SK-N-SH treated with all-trans-retinoic acid at 6 μM for 48 hours (cell line): ENCODE data around the gene BPIFB1.

Source experiments
- ARNTL ChIP-seq: fragments of 450-650 bp; formaldehyde crosslinking; IDR thresholded peaks from 2 replicates; pipeline ENCODE4 v1.5.0; 2020; ENCODE audit warnings: low read depth, mild to moderate bottlenecking, moderate library complexity, borderline replicate concordance
- GLIS3 ChIP-seq: fragments of 250-450 bp; sonication (Bioruptor Pico); IDR thresholded peaks from 2 replicates; pipeline ENCODE4 v1.5.0; 2020; ENCODE audit warnings: mild to moderate bottlenecking, moderate library complexity
- ISL1 ChIP-seq: fragments of 250-450 bp; sonication (Bioruptor Pico); IDR thresholded peaks from 2 replicates; pipeline ENCODE4 v2.1.2; 2022; ENCODE audit warnings: mild to moderate bottlenecking, moderate library complexity
- OSR1 ChIP-seq: fragments of 250-450 bp; sonication (Bioruptor Pico); IDR thresholded peaks from 2 replicates; pipeline ENCODE4 v1.8.0; 2022; ENCODE audit warnings: moderate library complexity, mild to moderate bottlenecking, inconsistent platforms
- RARB ChIP-seq: fragments of 250-450 bp; sonication (Bioruptor Pico); IDR thresholded peaks from 2 replicates; pipeline ENCODE4 v1.8.0; 2021; ENCODE audit warnings: mild to moderate bottlenecking, moderate library complexity
- TCF4 ChIP-seq: fragments of 250-450 bp; sonication (Bioruptor Pico); IDR thresholded peaks from 2 replicates; pipeline ENCODE4 v1.8.0; 2021; ENCODE audit warnings: mild to moderate bottlenecking, moderate library complexity, borderline replicate concordance
- ZFP3 ChIP-seq: fragments of 250-450 bp; sonication (Bioruptor Pico); IDR thresholded peaks from 2 replicates; pipeline ENCODE4 v1.5.0; 2020; ENCODE audit warnings: mild to moderate bottlenecking, moderate library complexity
- ZFP30 ChIP-seq: fragments of 450-650 bp; formaldehyde crosslinking; IDR thresholded peaks from 2 replicates; pipeline ENCODE4 v1.5.0; 2022; ENCODE audit warnings: mild to moderate bottlenecking, moderate library complexity
- ZNF8 ChIP-seq: fragments of 450-650 bp; formaldehyde crosslinking; IDR thresholded peaks from 2 replicates; pipeline ENCODE4 v1.5.0; 2020; ENCODE audit warnings: mild to moderate bottlenecking, moderate library complexity
- TF ChIP-seq, protein P1 (sequence below): fragments of 250-450 bp; sonication (Bioruptor Pico); IDR thresholded peaks from 2 replicates; pipeline ENCODE4 v1.5.1; 2020; ENCODE audit warnings: low read depth, mild to moderate bottlenecking, moderate library complexity
- TF ChIP-seq, protein P2 (sequence below): fragments of 250-450 bp; sonication (Bioruptor Pico); IDR thresholded peaks from 2 replicates; pipeline ENCODE4 v1.8.0; 2020; ENCODE audit warnings: mild to moderate bottlenecking, moderate library complexity, borderline replicate concordance
- TF ChIP-seq, protein P3 (sequence below): fragments of 250-450 bp; sonication (Bioruptor Pico); IDR thresholded peaks from 2 replicates; pipeline ENCODE4 v1.5.0; 2020; ENCODE audit warnings: mild to moderate bottlenecking, moderate library complexity

DNA sequence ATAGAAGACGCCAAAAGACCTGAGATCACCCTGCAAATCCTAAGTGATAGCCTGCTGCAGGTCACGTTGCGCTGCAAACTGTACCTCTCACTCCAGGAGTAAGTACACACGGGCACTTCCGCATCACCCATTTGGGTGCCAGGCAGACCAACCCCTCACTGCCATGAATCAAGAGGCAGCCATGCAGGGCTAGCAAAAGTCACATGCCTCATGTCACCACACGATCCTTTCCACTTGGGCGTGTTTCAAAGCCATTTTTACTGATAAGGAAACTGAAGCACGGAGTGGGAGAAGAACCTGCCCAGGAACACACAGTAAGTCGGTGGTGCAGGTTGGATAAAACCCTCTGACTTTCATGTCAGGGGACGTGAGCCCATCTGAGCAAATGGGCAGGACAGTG is 37.0 kb downstream of the BPIFB1 start:
- TF ChIP-seq, protein P1, sequence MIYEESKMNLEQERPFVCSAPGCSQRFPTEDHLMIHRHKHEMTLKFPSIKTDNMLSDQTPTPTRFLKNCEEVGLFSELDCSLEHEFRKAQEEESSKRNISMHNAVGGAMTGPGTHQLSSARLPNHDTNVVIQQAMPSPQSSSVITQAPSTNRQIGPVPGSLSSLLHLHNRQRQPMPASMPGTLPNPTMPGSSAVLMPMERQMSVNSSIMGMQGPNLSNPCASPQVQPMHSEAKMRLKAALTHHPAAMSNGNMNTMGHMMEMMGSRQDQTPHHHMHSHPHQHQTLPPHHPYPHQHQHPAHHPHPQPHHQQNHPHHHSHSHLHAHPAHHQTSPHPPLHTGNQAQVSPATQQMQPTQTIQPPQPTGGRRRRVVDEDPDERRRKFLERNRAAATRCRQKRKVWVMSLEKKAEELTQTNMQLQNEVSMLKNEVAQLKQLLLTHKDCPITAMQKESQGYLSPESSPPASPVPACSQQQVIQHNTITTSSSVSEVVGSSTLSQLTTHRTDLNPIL (CRISPR knock-in tag) = no peak
- TF ChIP-seq OSR1 (CRISPR knock-in tag) = no peak
- TF ChIP-seq RARB (CRISPR knock-in tag) = no peak
- no peak for TF ChIP-seq ZFP3 (CRISPR knock-in tag)
- TF ChIP-seq, protein P2, sequence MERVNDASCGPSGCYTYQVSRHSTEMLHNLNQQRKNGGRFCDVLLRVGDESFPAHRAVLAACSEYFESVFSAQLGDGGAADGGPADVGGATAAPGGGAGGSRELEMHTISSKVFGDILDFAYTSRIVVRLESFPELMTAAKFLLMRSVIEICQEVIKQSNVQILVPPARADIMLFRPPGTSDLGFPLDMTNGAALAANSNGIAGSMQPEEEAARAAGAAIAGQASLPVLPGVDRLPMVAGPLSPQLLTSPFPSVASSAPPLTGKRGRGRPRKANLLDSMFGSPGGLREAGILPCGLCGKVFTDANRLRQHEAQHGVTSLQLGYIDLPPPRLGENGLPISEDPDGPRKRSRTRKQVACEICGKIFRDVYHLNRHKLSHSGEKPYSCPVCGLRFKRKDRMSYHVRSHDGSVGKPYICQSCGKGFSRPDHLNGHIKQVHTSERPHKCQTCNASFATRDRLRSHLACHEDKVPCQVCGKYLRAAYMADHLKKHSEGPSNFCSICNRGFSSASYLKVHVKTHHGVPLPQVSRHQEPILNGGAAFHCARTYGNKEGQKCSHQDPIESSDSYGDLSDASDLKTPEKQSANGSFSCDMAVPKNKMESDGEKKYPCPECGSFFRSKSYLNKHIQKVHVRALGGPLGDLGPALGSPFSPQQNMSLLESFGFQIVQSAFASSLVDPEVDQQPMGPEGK (CRISPR knock-in tag) = no peak
- no peak for TF ChIP-seq ZFP30 (CRISPR knock-in tag)
- no peak for TF ChIP-seq GLIS3 (CRISPR knock-in tag)
- no peak for TF ChIP-seq ARNTL (CRISPR knock-in tag)
- no peak for TF ChIP-seq ISL1 (CRISPR knock-in tag)
- TF ChIP-seq TCF4 (CRISPR knock-in tag) = no peak
- TF ChIP-seq ZNF8 (CRISPR knock-in tag) = no peak
- TF ChIP-seq, protein P3, sequence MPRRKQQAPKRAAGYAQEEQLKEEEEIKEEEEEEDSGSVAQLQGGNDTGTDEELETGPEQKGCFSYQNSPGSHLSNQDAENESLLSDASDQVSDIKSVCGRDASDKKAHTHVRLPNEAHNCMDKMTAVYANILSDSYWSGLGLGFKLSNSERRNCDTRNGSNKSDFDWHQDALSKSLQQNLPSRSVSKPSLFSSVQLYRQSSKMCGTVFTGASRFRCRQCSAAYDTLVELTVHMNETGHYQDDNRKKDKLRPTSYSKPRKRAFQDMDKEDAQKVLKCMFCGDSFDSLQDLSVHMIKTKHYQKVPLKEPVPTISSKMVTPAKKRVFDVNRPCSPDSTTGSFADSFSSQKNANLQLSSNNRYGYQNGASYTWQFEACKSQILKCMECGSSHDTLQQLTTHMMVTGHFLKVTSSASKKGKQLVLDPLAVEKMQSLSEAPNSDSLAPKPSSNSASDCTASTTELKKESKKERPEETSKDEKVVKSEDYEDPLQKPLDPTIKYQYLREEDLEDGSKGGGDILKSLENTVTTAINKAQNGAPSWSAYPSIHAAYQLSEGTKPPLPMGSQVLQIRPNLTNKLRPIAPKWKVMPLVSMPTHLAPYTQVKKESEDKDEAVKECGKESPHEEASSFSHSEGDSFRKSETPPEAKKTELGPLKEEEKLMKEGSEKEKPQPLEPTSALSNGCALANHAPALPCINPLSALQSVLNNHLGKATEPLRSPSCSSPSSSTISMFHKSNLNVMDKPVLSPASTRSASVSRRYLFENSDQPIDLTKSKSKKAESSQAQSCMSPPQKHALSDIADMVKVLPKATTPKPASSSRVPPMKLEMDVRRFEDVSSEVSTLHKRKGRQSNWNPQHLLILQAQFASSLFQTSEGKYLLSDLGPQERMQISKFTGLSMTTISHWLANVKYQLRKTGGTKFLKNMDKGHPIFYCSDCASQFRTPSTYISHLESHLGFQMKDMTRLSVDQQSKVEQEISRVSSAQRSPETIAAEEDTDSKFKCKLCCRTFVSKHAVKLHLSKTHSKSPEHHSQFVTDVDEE (CRISPR knock-in tag) = no peak
